ENCODE results near the gene S100A2. TPM values are rescaled to one million over a fixed set of nuclear protein-coding genes. Genes with fewer than 3 reads are reported as not detected.

S100A2 gene
- total and polyA plus RNA-seq, 2 donors (not counting 3 experiments of a cell fraction or from before 2014, with no cell fraction given): 4.0 to 4.3 TPM

GRCh38 chr1:153557877-153558276 lies 7.8 kb downstream of the S100A2 start:
- Histone ChIP-seq H3K4me2 (ENCODE audit: insufficient read depth, low read length) (no peak overlapping the region), H3K79me2 (ENCODE audit: control insufficient read depth, insufficient read depth, low read length) (no peaks in the 10 kb centered on the region), H3K27ac (ENCODE audit: insufficient read depth, low read depth, low read length) (no peak overlapping the region), H4K20me1 (replicated peaks; ENCODE audit: control insufficient read depth, extremely low read depth, insufficient read depth, low read length) (no peaks in the 10 kb centered on the region), H3K27me3 (ENCODE audit: control insufficient read depth in 2 of 2, insufficient read depth in 2 of 2, low read length in 2 of 2) (no peaks in the 10 kb centered on the region), H3K4me3 (replicated peaks in 1 of 3; ENCODE audit: insufficient read depth in 1 of 3, low read depth in 1 of 3, low read length in 3 of 3) (no peak overlapping the region), H3K4me1 (ENCODE audit: control insufficient read depth, extremely low read depth, insufficient read depth, low read length) (peaks cover 6% of the 10 kb centered on the region), H3K9me1 (replicated peaks; ENCODE audit: control insufficient read depth, extremely low read depth, insufficient read depth, low read length) (no peaks in the 10 kb centered on the region), H3K9me3 (replicated peaks; ENCODE audit: control insufficient read depth, insufficient read depth, low read length) (no peaks in the 10 kb centered on the region), H3K9ac (replicated peaks; ENCODE audit: extremely low read depth, insufficient read depth, low read length) (no peak overlapping the region), H2AFZ (ENCODE audit: low read depth, low read length) (no peak overlapping the region), H3K36me3 (ENCODE audit: control insufficient read depth in 2 of 2, extremely low read depth in 1 of 2, insufficient read depth in 2 of 2, low read length in 2 of 2) (no peaks in the 10 kb centered on the region)
- DNase-seq (ENCODE audit: low read depth, low spot score) (no peak), FAIRE-seq (no peak)
- intact Hi-C loops (cut with micrococcal nuclease): no loop called here
- TF ChIP-seq MYC (IDR thresholded peaks at IDR 0.05; ENCODE audit: low read depth, low read length) (no peak), EZH2 (IDR thresholded peaks at IDR 0.05; ENCODE audit: borderline replicate concordance, low read depth, low read length, severe bottlenecking) (no peak), MAX (IDR thresholded peaks at IDR 0.05; ENCODE audit: insufficient read depth, insufficient read length) (no peak), FOS (IDR thresholded peaks at IDR 0.05; ENCODE audit: borderline replicate concordance, insufficient read depth, low read length) (no peak), CTCF (IDR thresholded peaks at IDR 0.05; ENCODE audit: extremely low read depth in 1 of 2, insufficient read depth in 1 of 2, low read depth in 1 of 2, low read length in 2 of 2) (no peak), POLR2AphosphoS5 (IDR thresholded peaks at IDR 0.05; ENCODE audit: insufficient read depth, low read depth, low read length) (no peak), JUN (IDR thresholded peaks at IDR 0.05; ENCODE audit: borderline replicate concordance, insufficient read depth, insufficient read length, low read depth) (no peak), POLR2A (IDR thresholded peaks at IDR 0.05; ENCODE audit: low read depth, low read length) (no peak), GATA2 (IDR thresholded peaks at IDR 0.05; ENCODE audit: insufficient read depth, insufficient read length, low read depth, low read length) (no peak)
- ChIA-PET CTCF (interaction anchor here (1.0 kb wide), 1 partner anchor 11 kb away, joined by 3 read pairs; no protein-coding TSS in a partner anchor), POLR2A (no interaction called here)
- no TSS peak for BruUV-seq (replicated peaks)
- dilution Hi-C loops (cut with MboI; ENCODE audit: extremely low pct_ligation_motif_present, low sequenced_read_pairs): no loop called here
